Neutrophil (primary cell): Measurements from ENCODE around the gene BTBD9.
A peak's percentile ranks its signal among the peaks of the same experiment; 100 is the strongest.

Experiments used
- H3K27ac ChIP-seq: fragments of 200-600 bp; sonication (generic); 2 replicates; pipeline ENCODE4 v1.5.1; 2016; ENCODE audit warnings: mild to moderate bottlenecking, moderate library complexity
- H3K27me3 ChIP-seq: fragments of 200-600 bp; sonication (generic); 2 replicates; pipeline ENCODE4 v1.6.0; 2016; ENCODE audit warnings: mild to moderate bottlenecking
- H3K36me3 ChIP-seq: fragments of 200-600 bp; sonication (generic); 2 replicates; pipeline ENCODE4 v1.5.1; 2017
- H3K4me1 ChIP-seq, 2 experiments: fragments of 200-600 bp in 1 of 2; sonication (generic) in 1 of 2; 1 replicate in 1 of 2; 2 replicates in 1 of 2; pipeline versions ENCODE4 v1.5.1 to v1.6.1; 2013 to 2016; ENCODE audit warnings: low read depth in 1 of 2, low read length in 1 of 2, mild to moderate bottlenecking in 1 of 2, moderate library complexity in 1 of 2; ENCODE audit not compliant: control insufficient read depth in 1 of 2, insufficient read depth in 1 of 2
- H3K4me3 ChIP-seq, 2 experiments: fragments of 200-600 bp in 1 of 2; sonication (generic) in 1 of 2; 1 replicate in 1 of 2; 2 replicates in 1 of 2; pipeline ENCODE4 v1.5.1; 2013 to 2016; ENCODE audit warnings: low read depth in 1 of 2, low read length in 1 of 2, mild to moderate bottlenecking in 1 of 2, moderate library complexity in 1 of 2
- H3K9me3 ChIP-seq: fragments of 200-600 bp; sonication (generic); 2 replicates; pipeline ENCODE4 v1.5.1; 2016
- TF ChIP-seq, protein P1 (sequence below): fragments of 200-600 bp; sonication (generic); IDR thresholded peaks from 2 replicates; pipeline ENCODE4 v1.5.1; 2016; ENCODE audit warnings: antibody characterized with exemption

Gene BTBD9

GRCh38 chr6:38153798-38154345, 485.9 kb downstream of the BTBD9 start:
- Histone ChIP-seq H3K27me3 (no peaks in the 10 kb centered on the region), H3K4me3 (no peak overlapping the region), H3K27ac (peak overlapping the region; percentile 79), H3K9me3 (no peaks in the 10 kb centered on the region), H3K4me1 (peaks cover 15 to 22% of the 10 kb centered on the region in 2 experiments), H3K36me3 (peaks cover 50% of the 10 kb centered on the region)
- TF ChIP-seq, protein P1, sequence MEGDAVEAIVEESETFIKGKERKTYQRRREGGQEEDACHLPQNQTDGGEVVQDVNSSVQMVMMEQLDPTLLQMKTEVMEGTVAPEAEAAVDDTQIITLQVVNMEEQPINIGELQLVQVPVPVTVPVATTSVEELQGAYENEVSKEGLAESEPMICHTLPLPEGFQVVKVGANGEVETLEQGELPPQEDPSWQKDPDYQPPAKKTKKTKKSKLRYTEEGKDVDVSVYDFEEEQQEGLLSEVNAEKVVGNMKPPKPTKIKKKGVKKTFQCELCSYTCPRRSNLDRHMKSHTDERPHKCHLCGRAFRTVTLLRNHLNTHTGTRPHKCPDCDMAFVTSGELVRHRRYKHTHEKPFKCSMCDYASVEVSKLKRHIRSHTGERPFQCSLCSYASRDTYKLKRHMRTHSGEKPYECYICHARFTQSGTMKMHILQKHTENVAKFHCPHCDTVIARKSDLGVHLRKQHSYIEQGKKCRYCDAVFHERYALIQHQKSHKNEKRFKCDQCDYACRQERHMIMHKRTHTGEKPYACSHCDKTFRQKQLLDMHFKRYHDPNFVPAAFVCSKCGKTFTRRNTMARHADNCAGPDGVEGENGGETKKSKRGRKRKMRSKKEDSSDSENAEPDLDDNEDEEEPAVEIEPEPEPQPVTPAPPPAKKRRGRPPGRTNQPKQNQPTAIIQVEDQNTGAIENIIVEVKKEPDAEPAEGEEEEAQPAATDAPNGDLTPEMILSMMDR, result no peak

DNA sequence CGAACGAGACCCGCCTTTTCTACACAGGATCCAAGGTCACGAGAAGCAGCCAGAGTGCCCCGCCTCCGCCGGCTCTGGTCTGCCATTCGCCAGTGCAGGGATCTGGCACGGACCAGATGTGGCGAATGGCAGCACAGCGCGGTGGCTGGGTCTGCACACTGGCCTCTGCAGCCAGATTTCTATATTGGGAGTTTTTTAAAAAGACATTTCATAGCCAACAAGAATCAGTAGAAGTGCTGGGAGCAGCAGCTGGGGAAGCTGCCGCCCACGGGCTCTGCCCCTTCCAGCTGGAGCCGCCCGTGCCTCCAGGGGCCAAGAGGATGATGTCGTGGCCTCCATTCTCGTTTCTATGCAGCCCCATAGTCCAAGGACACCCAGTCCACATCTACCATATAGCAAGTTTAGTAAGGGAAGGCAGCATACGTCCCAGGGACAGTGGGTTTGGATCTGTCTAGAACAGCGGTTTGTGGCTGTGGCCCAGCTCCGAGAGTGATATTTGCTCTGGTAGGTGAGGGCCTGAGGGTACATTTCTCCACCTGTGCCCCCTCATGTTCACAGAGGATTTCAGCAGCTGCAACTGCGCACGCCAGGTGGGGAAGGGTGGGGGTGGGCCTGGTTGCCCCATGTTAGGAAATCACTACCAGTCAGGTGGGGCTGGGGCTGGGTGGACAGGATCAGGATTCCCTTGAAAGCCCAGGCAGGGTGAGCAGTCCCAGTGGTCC, 486.5 kb downstream of the BTBD9 start:
- Histone ChIP-seq H3K36me3 (peaks cover 56% of the 10 kb centered on the region), H3K27ac (peak overlapping the region; percentile 15), H3K4me1 (peaks cover 15 to 22% of the 10 kb centered on the region in 2 experiments), H3K9me3 (no peaks in the 10 kb centered on the region), H3K4me3 (no peak overlapping the region), H3K27me3 (no peaks in the 10 kb centered on the region)
- TF ChIP-seq, protein P1, result no peak

- peaks cover 56% of the 10 kb centered on the region for H3K36me3 ChIP-seq
Observed at GRCh38 chr6:38152620-38153019, 487.1 kb downstream of the BTBD9 start.

GRCh38 chr6:38151580-38152500, 487.9 kb downstream of the BTBD9 start:
- H3K4me3 ChIP-seq, result no peak overlapping the region
- H3K4me1 ChIP-seq, result peaks cover 15 to 22% of the 10 kb centered on the region in 2 experiments
- H3K27me3 ChIP-seq, result no peaks in the 10 kb centered on the region
- peak overlapping the region; percentile 11 for H3K27ac ChIP-seq
- peaks cover 51% of the 10 kb centered on the region for H3K36me3 ChIP-seq
- H3K9me3 ChIP-seq, result no peaks in the 10 kb centered on the region
- TF ChIP-seq, protein P1, result no peak

More at GRCh38 chr6:38152620-38153019, 487.1 kb downstream of the BTBD9 start:
- Histone ChIP-seq H3K4me1 (peaks cover 15 to 22% of the 10 kb centered on the region in 2 experiments), H3K4me3 (no peak overlapping the region), H3K27me3 (no peaks in the 10 kb centered on the region), H3K9me3 (no peaks in the 10 kb centered on the region), H3K27ac (no peak overlapping the region)
- TF ChIP-seq, protein P1, result no peak

GRCh38 chr6:38150681-38151296, 488.9 kb downstream of the BTBD9 start:
- no peaks in the 10 kb centered on the region for H3K9me3 ChIP-seq
- no peak overlapping the region for H3K4me3 ChIP-seq
- H3K27ac ChIP-seq, result no peak overlapping the region
- H3K4me1 ChIP-seq, result peaks cover 15 to 21% of the 10 kb centered on the region in 2 experiments
- no peaks in the 10 kb centered on the region for H3K27me3 ChIP-seq
- H3K36me3 ChIP-seq, result peaks cover 53% of the 10 kb centered on the region
- TF ChIP-seq, protein P1, result no peak
